Measurements from ENCODE around the gene CUEDC1.
"Not testable (repeated sequence)": the region's sequence is repeated elsewhere in the genome, so short reads cannot be mapped to it uniquely, and the experiment has no call there.

The CUEDC1 gene

GRCh38 chr17:57984936-57985674 is 29.9 kb upstream of the CUEDC1 start:
- no peak for DNase-seq (ENCODE audit: low read depth, low spot score)

DNA sequence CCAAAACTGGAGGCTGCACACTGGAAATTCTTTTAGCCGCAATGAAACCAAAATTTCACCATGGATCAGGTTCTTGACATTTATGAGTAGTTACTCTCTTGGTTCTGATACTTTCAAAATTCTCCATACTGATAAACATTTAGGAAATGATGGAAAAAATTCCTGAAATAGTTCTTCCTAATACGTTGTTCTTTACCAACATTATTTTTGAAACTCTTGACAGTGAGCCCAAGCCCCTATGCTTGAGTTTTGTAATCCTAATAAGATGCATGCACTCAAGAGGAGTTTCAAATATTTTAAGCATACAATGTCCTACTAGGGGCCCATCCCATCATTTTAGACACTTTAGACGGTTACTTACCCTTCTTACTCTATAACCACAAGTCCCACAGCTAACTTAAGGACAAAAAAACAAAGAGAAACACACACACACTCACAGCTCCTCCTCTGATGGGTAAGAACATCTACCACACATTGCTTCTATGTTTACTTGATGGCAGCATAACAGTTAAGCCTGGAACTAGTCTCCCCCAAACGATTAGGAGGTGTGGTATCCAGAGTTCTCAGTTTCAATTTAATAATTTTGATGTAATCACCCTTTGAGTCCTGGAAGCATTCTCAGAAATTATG is 29.2 kb upstream of the CUEDC1 start:
- DNase-seq (ENCODE audit: low read depth, low spot score) = no peak

- no peak for DNase-seq (ENCODE audit: low read depth, low spot score)
Observed at GRCh38 chr17:57983446-57983845, 28.2 kb upstream of the CUEDC1 start.

GRCh38 chr17:57982452-57983170 is 27.4 kb upstream of the CUEDC1 start:
- DNase-seq (ENCODE audit: low read depth, low spot score) = no peak

DNA sequence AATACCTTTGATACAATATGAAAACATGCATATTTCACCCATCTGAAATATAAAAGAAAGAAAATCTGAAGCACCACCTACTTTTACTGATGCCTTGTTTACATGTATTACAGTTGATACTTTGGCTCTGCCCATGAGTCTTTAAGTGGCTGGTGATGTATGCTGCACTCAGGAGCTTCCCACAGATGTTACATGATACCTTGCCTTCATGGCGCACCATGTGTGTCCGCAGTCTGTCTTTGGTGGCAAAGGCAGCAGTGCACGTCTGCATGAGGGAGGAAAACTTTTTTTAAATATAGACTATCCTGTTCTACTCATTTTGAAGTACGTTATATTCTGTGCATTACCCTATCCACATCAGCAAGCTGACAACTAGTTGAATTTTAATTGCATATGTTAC is 25.3 kb upstream of the CUEDC1 start:
- DNase-seq (ENCODE audit: low read depth, low spot score) = no peak

DNA sequence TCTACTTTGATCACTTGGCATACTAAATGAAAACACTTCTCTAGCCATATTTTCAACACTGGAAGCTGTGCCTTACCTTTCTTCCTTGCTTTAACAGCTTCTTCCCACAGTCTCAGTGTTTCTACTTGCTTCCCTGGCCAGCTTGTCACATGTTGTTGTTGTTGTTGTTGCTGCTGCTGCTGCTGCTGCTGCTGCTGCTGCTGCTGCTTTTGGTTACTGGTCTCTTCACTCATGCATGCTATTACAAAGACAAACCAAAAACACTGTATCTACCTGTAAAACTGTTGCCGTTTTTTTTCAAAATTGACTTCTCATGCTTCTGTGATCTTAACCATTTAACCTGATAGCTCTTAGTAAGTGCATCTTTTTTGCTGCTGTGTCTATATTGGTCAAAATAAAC is 23.9 kb upstream of the CUEDC1 start:
- no peak for DNase-seq (ENCODE audit: low read depth, low spot score)

GRCh38 chr17:57976594-57976993 is 21.4 kb upstream of the CUEDC1 start:
- no peak for DNase-seq (ENCODE audit: low read depth, low spot score)

- DNase-seq (ENCODE audit: low read depth, low spot score) = no peak
Observed at GRCh38 chr17:57975044-57975443, 19.8 kb upstream of the CUEDC1 start.

DNA sequence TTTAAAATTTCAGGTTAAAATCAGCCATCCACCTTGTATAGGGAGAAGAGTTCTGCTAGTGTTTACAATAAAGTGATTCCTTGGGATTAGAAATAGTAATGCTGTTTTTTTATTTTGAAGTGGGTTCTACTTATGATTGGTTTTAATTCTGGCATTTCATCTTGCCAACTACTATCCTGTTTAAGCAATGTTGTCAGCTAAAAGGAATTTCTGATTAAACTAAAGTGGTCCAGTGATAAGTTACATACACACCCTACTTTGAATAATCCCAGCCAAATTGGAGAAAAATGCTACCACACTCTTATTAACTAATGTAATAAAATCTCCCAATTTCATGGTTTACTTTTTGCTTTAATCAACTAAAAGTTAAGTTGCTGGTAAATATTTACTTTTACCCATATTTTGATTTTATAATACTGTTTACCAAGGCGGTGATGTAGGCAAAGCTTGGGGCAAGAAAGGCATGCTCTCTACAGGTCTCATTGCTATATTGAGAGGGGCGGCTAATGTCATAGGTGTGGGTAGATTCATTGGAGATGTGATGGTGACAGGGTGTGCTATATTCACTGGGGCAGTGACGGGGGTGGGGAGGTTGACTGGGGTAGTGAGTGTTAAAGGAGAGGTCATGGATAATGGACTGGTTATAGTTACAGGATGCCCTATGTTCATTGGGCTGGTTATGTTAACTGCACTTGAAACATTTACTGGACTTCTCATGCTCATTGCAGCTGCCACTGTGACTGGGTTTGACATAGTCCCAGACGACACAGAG is 19.0 kb upstream of the CUEDC1 start:
- DNase-seq (ENCODE audit: low read depth, low spot score) = not testable (repeated sequence)

DNA sequence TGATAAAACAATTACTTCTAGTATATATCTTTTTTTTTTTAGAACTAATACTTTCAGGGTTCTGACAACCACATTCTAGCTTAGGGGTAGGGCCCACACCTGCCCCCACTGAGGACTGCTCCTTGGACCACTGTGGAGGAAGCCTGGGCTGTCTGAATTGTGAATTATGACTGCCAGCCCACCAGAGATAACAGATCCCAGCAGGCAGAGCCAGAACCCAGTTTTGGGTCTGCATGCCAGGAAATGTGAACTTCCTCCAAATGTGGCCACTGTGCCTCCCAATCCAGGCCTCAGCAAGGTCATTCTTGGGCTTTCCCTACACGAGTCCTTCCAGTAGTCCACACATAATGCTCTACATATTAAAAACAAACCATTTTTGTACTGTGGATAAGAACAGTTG is 16.9 kb upstream of the CUEDC1 start:
- no peak for DNase-seq (ENCODE audit: low read depth, low spot score)

DNA sequence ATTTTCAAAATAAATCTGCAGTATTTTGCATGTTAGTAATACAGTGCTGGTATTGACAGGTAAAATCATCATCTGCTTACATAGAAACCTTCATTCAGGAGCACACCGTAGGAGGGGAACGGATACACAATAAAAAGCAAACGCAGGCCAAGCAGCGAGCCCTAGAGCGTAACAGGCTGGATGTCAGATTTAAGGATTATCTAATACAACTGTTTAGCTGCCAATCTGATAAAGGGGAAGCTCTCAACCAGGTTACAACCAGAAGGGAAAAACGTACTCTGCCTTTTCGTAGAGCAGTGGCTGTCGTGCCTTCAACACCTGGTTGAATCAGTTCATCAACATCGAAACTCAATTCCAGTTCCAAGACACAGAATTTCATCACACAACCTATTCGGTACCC is 16.4 kb upstream of the CUEDC1 start:
- DNase-seq (ENCODE audit: low read depth, low spot score) = no peak

GRCh38 chr17:57970710-57971109 is 15.5 kb upstream of the CUEDC1 start:
- DNase-seq (ENCODE audit: low read depth, low spot score) = no peak

- DNase-seq (ENCODE audit: low read depth, low spot score) = no peak
Observed at GRCh38 chr17:57968456-57968855, 13.2 kb upstream of the CUEDC1 start.

- DNase-seq (ENCODE audit: low read depth, low spot score) = no peak
Observed at GRCh38 chr17:57966875-57967274, 11.7 kb upstream of the CUEDC1 start.

DNA sequence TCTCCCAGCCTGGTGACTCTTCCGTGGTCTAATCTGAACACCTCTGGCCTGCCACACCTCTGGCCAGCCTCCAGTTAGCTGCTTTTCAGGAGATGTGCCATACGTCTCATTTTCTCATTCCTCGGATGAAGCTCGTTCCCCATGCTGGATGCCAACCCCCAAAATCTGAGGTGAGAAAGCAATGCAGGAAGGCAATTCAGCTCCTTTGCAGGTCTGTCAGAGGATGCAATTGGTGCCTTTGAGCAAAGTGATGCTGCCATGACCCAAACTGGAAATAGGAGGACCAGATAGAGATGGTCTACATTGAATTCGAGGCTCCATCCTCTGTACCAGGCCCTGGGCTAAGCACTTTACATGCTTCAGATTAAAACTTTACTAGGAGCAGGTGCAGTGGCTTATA is 11.0 kb upstream of the CUEDC1 start:
- DNase-seq (ENCODE audit: low read depth, low spot score) = no peak

- no peak for DNase-seq (ENCODE audit: low read depth, low spot score)
Observed at GRCh38 chr17:57965521-57966160, 10.4 kb upstream of the CUEDC1 start.

DNA sequence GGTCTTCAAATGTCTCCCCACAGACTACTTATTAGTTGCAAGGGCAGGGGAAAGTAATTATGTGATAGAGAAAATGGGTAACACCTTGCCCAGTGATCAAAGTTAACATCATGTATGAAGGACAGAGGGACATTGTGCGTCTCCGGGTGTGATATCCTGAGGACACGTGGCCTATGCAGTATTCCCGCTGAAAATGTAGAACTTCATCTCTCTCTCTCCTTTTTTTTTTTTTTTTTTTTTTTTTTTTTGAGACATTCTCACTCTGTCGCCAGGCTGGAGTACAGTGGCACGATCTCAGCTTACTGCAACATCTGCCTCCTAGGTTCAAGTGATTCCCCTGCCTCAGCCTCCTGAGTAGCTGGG is 7.9 kb upstream of the CUEDC1 start:
- DNase-seq (ENCODE audit: low read depth, low spot score) = no peak

DNA sequence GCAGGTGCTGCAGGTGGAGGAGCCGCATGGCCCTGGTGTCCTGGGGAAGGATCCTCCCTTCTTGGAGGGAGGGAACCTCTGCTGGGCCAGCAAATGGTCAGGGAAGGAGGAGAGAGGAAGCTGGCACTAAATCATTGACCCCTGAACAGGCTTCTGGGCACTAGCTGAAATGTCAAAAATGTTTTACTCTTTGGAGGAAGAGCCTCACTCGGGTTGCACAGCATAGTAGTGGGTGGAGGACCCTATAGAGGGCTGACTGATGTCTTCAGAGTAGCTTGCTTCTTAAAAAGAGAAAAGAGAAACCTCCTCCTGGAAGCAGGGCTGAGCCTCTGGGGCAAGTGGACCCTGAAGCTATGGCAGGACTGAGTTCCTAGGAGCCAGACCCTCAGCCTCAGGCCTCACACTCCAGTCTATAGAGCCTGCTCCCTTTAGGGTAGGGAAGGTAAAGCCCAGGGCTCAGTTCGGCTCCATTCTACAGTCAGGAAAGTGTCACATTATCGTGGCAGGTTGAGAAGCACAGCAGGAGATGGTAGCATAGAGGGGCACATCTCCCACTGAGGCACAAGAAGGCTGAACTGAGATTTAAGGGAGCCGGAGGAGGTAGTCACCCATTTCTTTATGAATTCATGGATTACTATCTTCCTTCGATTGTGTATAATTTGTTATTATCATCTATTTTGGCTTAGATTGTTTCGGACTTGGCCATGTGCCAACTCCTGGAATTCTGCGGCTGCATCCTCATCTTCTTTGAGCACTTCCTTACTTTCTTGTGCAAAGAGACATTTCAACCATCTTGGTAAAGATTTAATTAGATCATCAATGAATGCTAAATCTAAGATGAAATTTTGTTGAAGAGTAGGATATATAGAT is 7.3 kb upstream of the CUEDC1 start:
- no peak for DNase-seq (ENCODE audit: low read depth, low spot score)

DNA sequence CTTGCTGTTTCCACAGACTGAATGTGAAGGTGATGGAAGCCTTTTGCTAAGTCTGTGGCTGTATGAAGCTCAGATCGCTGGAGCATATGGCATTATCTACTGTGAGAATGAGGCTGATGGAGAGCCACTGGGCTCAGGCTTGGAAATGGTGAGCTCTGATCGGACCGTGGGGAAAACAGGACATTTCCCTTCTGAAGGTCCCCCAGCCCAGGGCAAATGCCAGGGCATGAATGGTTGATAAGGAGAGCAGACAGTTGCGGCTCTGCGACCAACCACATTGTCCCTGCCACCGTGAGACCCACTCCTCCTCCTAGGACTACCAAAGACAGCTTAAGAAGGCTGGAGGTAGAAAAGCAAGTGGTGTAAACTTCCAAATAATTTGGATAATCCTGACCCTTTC is 4.7 kb upstream of the CUEDC1 start:
- no peak for DNase-seq (ENCODE audit: low read depth, low spot score)

DNA sequence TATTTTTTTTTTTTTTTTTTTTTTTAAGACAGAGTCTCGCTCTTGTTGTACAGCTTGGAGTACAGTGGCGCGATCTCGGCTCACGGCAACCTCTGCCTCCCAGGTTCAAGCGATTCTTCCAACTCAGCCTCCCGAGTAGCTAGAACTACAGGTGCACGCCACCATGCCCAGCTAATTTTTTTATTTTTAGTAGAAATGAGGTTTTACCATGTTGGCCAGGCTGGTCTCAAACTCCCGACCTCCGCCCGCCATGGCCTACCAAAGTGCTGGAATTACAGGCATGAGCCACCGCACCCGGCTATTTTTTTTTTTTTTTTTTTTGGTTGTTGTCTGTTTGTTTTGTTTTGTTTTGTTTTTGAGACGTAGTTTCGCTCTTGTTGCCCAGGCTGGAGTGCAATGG is 3.2 kb upstream of the CUEDC1 start:
- DNase-seq (ENCODE audit: low read depth, low spot score) = not testable (repeated sequence)

DNA sequence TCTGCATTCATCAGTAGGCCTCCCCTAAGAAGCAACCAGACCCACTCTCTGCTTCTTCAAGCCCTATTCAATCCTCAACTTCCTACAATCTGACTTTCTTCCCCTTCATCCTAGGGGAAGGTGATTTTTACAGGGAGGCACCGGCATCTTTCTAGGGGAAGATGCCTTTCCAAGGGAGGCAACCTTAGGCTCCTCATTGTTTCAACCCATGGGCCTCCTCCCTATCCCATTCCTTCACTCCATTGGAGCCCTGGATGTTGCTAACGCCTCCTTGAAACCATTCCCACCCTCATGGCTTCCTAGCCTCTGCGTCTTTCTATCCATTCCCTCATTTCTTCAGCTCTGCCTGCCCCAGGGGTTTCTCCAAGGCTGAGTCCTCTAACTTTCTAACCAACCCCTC is 2.7 kb upstream of the CUEDC1 start:
- no peak for DNase-seq (ENCODE audit: low read depth, low spot score)

All from activated CD4-positive, CD25-positive, alpha-beta regulatory T cell treated with anti-CD3 and anti-CD28 coated beads, Interleukin-2, amount 50 U/mL, for 16 hours (primary cell).